ENCODE data around the gene VMP1.

Gene VMP1

DNA sequence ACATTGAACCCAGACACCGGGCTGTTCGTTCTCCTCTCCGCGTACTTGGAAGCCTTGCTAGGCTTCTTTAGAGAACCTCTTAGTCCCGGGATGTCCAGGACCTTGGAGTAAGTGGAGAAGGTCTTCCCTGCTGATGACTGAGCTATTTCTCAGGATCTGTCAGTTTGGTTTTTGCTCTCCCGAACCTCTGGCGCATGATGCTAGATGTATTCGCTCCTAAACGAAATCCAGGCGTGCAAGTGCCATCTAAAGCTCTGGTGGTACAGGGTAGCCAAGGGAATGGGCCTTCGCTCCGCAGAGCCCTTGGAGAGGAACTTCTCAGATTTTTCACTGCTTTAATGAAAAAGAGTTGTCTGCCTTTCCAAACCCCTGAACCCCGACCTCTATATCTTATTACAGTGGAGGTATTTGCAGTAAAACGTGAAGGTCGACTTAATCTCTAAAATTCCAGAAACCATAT lies 547 bp downstream of the VMP1 start:
- DNase-seq, result peak in 1 of 51 donors; percentile 40

DNA sequence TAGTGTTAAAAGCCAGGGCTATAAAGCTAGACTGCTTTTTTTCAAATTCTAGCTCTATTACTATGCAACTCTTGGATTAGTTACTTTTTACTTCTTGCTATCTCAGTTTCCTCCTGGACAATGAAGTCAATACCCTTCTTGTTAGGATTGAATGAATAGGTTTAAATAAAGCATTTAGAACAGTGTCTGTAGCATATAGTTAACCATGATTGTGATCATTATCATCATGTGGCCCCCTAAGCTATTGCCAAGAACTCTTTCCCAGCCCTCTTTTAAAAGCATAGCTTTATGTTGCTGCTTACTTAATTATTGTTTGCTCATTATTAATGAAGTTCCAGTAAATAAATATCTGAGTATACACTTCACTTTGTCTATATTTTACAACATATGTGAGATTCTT lies 4.5 kb downstream of the VMP1 start:
- no peak for DNase-seq

DNA sequence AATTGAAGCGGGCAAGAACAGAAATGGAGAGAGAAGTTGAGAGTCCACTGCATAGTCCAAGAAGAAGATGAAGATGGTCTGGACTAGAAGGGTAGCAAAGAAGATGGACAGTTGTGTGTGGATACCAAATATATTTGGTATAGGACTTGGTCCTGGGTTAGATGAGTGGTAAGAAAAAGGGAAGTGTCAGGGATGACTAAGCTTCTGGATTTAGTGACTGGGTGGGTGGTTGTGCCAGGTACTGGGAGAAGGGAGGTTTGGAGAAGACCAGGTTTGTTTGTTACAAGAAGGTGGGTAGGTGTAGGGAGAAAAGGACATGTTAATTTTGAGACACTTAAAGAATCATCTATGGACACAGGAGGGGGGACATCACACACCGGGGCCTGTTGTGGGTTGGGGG lies 5.4 kb downstream of the VMP1 start:
- DNase-seq, result no peak

DNA sequence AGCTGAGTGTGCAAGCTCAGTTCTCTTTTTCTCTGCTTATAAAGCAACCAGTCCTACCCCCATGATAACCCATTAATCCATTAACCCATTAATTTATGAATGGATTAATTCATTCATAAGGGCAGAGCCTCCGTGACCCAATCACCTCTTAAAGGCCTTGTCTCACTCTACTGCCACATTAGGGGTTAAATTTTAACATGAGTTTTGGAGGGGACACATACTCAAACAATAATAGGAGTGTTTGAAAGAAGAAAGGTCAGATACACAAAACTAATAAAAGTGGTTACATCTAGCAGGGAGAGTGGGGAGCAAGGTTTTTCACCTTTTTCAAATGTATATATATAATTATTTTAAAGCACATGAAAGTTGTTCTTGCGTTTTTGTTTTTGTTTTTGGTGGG lies 6.8 kb downstream of the VMP1 start:
- DNase-seq, result no peak

DNA sequence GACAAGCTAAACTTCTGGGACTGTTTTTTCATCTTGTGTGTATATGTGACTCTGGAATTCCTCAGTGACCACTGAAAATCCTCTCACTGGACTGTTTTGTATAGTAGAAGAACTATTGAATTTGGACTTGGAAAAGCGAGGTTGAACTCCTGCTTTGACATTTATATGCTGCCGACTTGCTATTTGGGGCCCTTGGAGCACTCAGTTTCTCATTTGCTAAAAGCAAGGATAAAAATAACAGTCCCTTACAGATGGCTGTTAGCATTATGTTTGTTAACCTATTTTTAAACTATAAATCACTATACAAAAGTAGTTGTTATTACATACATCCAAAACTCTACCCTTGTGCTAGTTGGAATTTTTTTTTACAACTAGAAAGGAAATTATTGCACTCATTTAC lies 9.0 kb downstream of the VMP1 start:
- DNase-seq, result no peak

DNA sequence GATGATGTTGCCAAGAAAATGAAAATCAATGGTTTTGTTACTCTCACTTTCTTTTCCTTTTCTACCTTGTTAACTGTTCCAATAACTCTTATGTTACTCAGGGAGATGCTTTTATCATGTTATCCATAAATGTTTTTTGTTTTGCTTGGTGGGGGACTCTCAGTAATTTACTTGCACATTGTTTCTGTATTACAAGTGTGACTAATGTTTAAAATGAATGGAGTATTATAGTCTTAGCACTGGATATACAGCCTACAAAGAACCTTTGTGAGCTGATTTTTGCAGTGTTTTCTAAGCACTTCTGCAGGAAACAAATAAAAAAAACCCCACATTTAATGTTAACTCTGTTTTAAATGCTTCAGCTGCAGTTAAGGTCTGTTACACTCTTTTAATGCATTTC lies 12.1 kb downstream of the VMP1 start:
- peak in 1 of 51 donors; percentile 55 for DNase-seq

DNA sequence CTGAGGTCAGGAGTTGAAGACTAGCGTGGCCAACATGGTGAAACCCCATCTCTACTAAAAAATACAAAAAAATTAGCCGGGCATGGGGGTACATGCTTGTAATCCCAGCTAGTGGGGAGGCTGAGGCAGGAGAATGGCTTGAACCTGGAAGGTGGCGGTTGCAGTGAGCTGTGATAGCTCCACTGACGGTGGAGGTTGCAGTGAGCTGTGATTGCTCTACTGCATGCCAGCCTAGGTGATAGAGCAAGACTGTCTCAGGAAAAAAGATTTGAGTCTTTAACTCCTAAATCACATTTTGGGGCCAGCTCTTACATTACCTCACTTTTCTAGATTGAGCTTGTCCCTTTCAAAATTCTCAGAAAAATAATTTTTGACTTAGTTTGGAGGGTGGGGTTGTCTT lies 15.2 kb downstream of the VMP1 start:
- no peak for DNase-seq

DNA sequence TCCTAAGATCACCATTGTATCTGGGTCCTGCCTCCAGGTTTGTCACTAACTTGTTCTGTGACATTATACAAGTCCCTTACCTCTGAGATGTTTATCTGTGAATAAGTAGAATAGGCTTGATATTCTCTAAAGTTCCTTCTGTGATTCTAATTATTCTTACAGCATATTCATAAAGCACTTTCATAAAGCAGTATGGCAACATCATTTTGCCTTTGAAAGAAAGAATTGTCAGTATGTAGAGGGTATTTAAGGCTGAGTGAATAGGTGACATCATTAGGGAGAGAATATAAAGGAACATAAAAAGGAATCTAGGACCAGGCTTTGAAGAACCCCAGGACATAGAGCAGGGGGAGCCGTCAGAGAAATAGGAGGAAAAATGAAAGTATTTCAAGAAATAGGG lies 15.6 kb downstream of the VMP1 start:
- no peak for DNase-seq

DNA sequence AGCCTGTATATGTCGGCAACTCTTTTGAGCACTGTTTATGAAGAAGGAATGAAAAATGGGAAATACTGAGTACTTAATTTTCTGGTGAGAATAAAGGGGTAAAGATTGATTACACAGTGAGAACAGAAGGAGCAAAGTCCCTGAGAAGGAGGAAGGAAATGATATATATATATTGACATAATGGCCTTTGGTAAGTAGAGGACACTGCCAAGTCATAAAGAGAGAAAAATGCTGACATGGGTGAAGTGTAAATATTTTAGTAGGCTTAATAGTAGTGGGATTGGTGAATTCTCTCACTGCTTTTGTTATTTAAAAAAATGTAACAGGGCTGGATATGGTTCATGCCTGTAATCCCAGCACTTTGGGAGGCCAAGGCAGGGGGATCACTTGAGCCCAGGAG lies 16.2 kb downstream of the VMP1 start:
- DNase-seq, result no peak

DNA sequence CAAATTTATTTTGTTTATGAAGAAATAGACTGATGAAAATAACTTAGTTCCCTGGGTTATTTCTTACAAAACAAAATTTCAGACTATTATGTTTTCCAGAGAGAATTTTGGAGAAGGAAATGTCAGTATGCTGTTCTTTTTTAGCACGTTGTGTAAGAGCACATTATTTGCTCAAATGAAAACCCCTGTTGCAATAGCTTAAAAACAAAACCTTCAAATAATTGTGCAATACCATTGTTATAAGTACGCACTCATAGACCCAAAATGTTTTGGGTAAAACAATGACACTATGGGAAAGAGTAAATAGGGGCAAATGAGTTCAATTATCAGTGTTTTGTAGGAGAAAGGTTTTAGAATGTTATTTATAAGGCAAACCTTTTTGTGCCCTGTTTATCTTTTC lies 18.2 kb downstream of the VMP1 start:
- DNase-seq, result no peak

DNA sequence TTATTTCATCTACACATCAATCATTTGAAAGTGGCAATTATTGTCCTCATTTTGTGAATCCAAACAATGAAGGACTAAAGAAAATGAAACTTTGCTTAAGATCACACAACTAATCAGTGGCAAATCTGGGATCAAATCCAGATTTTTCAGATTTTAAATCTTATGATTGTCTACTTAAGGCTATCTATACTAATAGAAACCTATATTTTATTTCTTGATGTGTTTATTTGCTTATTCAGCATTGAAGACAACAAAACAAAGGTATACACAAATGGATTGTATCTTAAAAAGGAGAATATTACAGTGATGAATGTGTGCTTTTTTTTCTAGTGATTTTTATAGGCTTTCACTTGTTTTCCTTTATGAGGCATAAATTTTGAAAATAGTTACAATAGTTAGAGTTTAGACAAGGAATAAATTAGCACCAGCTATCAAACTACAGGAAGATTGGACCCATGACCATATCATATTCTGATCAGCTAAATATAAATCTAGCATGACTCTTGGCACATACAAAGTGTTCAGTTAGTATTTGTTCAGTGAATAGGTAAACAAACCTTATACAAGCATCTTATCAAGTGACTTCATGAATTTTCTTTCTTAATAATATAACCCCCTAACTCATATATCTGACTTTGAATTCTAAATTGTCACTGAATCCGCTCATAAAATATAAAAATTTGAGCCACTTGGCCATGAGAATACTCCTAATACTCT lies 20.5 kb downstream of the VMP1 start:
- DNase-seq, result no peak

DNA sequence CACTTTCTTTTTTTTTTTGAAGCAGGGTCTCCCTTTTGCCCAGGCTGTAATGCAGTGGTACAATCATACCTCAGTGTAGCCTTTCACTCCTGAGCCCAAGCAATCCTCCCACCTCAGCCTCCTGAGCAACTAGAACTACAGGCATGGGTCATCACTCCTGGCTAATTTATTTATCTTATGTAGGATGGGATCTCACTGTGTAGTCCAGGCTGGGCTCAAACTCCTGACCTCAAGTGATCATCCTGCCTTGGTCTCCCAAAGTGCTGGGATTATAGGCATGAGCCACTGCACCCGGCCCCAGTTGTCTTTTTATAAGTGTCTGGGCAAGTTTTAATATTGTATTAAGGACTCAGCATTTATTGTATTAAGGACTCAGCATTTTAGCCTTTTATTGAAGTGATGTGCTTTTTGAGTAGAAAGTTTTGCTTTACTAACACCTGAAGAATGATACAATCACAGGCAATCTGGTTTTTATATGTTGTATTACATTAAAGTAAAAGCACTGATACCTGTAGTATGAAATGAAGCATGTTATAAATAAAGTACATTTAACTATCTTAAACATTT lies 22.9 kb downstream of the VMP1 start:
- no peak for DNase-seq

DNA sequence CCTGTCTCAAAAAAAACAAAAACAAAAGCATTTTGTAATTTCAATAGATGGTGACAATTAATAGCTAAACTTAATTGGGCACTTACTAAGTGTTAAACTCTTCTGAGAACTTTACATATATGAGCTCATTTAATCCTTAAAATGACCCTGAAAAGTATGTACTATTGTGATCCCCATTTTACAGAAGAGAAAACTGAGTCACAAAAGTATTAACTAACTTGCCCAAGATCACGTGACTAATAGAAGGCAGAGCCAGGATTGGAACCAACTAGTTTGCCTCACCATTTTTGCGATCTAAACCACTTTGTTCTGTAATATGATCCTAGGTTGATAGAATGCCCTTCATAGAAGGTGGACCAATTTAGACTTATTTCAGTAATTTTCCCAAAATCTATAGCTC lies 26.2 kb downstream of the VMP1 start:
- no peak for DNase-seq

DNA sequence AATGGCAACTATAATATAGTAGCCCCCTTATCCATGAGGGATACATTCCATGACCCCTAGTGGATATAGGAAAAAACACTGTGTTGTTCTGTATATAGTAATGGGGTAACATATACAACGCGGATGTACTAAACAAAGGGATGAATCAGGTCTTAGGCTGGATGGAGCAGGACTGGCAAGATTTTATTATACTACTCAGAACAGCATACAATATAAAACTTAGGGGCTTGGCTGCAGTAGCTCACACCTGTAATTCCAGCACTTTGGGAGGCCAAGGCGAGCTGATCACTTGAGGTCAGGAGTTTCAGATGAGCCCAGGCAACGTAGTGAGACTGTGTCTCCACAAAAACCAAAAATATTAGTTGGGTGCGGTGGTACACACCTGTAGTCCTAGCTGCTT lies 26.8 kb downstream of the VMP1 start:
- no peak for DNase-seq

DNA sequence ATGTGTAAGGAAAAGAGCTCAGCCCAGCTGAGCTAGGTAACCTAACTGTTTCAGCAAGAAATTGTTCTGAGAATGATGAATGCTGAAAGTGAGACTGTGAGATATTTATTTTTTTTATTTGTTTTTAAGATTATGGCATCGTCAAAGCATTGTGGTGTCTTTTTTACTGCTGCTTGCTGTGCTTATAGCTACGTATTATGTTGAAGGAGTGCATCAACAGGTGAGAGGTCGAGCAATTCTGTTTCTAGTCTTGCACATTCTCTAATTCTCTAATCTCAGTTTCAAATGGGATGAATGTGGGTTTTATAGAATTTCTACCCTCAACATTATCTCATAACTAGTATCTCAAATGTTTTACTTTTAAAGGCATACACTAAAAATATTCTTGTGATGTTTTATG lies 29.9 kb downstream of the VMP1 start:
- no peak for DNase-seq

DNA sequence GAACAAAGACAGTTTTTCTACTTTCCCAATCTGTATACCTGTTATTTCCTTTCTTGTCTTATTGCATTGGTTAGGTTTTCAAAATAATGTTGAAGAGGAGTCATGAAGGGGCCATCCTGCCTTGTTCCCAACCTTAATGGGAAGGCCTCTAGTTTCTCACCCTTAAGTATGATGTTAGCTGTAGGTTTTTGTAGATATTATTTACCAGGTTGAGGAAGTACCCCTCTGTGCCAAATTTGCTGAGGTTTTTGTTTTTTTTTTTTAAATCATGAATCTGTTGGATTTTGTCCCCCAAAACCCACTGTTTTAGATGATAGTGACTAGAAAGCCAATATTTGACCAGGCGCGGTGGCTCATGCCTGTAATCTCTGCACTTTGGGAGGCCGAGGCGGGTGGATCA lies 36.4 kb downstream of the VMP1 start:
- no peak for DNase-seq

DNA sequence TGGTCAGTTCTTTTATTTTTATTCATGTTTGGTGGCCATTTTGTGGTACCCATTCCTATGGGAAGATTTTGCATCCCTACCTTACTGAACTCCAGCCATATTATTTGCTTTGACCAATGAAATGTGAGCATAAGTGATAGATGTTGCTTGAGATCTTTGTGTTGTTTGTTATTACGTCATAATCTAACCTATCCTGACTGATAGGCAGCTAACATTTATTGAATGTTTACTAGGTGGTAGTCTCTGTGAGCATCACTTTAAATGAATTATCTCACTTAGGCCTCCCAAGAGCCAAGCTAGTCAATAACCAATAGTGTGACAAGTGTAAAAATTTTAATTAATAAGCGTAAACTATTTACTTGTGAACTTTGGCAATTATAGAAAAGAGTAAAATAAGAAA lies 37.6 kb downstream of the VMP1 start:
- no peak for DNase-seq

DNA sequence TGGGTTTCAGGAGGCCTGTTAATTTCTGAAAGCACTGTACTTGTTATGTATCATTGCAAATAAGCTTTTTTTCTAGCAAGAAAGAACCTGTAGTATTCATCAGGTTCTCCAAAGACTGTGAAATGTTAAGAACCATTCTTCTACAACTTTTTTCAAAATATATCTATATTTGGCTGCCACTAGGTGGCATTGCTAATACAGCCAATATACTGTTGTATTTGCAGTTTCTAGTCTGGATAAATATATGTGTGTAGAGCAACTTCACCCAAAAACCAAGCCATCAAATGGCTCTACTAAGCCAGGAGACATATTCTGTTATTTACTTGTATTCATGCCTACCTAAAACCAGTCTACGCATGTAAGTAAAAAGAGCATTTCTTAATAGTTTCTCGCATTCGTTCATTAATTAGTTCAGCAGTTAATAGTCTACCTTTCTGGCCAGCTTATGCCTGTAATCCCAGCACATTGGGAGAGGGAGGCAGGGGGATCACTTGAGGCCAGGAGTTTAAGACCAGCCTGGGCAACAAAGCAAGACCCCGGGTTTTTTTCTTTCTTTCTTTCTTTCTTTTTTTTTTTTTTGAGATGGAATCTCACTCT lies 39.5 kb downstream of the VMP1 start:
- DNase-seq, result peak in 1 of 51 donors; percentile 23

DNA sequence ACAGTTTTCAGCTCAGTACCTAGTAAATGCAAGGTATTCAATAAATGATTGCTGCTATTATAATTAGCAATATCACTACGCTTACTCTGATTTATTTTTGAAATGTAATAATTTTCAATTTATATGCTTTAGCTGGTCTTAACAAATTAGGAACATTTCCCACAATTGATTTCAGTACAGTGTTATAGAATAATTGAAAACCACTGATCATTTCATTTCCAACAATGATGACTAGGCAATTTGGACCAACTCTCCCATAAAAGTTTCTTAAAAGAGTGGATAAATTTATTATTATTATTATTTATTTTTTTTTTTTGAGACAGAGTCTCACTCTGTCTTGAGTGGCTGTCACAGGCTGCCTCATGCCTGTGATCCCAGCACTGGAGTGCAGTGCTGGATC lies 41.1 kb downstream of the VMP1 start:
- no peak for DNase-seq

DNA sequence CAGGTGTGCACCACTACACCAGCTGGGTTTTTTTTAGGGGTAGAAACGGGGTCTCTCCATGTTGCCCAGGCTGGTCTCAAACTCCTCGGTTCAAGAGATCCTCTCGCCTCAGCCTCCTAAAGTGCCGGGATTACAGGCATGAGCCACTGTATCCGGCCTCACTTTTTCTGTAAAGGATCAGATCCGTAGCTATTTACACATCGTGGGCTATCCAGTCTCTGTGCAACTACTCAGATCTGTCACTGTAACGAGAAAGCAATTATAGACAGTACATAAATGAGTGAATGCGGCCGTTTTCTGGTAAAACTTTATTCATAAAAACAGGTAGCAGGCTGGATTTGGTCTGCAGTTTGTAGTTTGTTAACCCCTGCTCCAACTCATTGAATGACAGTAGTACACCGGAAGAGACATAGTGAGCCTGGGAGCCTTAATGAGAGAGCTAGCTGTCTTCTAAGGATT lies 44.5 kb downstream of the VMP1 start:
- no peak for DNase-seq

DNA sequence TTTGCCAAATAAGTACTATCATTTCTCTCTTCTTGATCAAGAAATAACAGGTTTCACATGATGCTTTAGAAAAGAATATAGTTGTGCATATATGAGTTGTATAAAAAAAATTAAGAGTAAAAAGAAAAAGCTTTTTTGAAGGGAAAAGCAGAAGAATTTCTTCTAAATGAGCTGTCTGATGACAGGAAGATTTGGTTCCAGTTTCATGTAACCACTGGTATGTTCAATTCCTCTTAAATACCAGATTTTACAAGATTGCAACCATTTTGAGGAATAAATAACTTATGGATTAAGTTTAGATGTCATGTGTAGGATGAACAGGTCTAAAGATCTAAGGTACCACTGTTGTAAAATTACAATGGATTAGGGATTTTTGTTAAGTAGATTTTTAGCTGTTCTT lies 45.0 kb downstream of the VMP1 start:
- DNase-seq, result no peak

DNA sequence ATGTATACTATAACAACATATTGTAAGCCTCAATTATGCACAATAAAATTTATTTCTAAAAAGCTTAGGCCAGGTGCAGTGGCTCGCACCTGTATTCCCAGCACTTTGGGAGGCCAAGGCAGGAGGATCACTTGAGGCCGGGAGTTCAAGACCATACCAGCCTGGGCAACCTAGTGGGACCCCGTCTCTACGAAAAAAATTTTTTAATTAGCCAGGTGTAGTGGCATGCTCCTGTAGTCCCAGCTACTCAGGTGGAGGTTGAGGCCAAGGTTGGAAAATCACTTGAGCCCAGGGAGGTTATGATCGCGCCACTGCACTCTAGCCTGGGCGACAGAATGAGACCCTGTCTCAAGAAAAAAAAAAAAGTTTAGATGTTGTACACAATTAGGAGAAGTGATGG lies 45.5 kb downstream of the VMP1 start:
- DNase-seq, result no peak
